GM19395 (cell line): Measurements from ENCODE around the gene FRMPD1.

ENCODE experiments used
- ATAC-seq: cut with Tn5 transposase; IDR thresholded peaks from one replicate; pipeline ENCODE4 v1.9.1; 2021; ENCODE audit warnings: mild to moderate bottlenecking, moderate library complexity; ENCODE audit not compliant: unreplicated experiment

FRMPD1 gene

DNA sequence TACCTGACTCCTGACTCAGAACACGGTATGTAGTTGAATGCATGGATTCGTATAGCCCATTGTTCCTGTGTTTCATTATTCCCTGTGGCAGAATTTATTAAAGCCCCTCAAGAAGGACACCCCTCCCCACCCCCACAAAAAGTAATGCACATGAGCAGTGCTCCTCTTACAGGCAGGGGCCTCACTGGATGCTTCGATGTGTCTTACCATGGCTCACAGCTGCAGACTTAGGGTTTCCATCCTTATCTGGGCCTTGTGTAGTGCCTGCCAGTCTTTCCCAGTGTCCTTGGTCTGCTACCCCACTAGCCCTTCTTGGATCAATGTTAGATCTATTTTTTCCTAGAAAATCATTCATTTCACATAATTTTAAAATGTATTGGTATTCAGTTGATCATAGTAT, 119.2 kb downstream of the FRMPD1 start:
- ATAC-seq = no peak

DNA sequence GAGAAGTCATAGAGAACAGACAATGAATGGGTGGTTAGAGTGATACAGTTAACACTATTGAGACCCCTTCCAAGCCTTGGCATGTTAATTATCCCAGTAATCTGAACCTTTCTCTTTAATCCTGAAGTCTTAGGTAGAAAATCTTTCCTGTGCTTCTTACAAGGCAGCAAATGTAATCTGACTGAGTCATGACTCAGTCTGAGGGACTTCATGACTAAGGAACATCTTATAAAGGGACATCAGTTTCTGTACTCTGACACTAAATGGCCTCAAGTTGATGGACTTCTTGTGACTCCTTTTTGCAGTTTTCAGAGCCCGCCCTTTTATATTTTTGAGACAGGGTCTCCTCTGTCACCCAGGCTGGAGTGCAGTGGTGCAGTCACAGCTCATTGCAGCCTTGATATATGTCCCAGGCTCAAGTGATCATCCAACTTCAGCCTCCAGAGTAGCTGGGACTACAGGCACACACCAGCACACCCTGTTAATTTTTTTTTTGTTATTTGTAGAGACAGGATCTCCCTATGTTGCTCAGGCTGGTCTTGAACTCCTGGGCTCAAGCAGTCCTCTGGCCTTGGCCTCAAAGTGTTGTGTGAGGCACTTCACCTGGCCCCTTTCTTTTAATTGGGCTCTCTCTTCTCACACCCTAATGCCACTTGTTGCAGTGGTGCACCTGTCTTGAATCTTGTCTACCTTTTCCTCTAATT, 124.6 kb downstream of the FRMPD1 start:
- ATAC-seq = no peak

DNA sequence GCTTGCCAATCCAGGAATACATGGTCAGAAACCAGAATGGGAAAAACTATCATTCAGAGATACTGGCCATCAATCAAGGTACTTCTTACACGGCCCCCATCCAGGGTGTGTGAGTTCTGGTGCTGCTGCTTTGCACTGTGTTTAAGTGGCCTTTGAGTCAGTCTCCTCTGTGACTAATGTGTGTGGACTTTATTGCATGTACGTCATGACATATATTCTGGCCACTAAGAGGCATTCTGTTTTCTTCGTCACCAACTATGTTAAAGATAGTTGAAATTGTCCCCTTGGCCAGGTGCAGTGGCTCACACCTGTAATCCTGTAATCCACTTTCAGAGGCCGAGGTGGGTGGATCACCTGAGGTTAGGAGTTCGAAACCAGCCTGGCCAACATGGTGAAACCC, 125.6 kb downstream of the FRMPD1 start:
- no peak for ATAC-seq

DNA sequence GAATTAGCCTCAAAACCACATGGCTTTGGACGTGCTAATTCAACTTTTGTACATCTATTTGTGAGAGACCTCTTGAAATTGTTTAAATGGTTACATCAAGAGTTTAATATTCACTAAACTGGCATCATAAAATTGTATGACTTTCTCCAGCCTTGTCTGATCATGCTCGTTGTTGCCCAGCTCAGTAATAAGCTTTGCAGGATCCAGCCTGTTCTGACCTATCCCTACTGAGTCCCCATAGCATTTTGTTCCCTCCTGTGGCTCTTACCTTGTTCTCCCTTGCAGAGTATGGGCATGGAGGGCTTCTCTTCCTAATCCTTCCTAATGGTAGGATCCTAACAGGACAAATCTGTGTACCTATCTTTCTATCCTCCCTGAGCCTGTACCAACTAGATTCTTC, 127.8 kb downstream of the FRMPD1 start:
- no peak for ATAC-seq

DNA sequence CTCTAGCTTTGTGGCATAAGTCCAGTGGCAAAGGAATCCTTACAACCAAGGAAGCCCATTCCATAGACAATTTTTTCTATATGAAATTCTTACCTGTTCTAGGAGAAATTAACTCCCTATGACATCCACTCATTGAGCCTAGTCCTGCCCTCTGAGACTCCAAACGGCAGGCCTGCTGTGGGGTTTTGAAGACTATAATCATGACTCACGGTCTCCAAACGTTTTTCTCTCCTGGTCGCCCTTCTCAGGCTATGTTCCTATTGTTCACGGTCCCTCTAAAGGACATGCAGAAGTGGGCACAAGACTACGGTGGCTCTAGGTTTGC, 133.5 kb downstream of the FRMPD1 start:
- no peak for ATAC-seq

DNA sequence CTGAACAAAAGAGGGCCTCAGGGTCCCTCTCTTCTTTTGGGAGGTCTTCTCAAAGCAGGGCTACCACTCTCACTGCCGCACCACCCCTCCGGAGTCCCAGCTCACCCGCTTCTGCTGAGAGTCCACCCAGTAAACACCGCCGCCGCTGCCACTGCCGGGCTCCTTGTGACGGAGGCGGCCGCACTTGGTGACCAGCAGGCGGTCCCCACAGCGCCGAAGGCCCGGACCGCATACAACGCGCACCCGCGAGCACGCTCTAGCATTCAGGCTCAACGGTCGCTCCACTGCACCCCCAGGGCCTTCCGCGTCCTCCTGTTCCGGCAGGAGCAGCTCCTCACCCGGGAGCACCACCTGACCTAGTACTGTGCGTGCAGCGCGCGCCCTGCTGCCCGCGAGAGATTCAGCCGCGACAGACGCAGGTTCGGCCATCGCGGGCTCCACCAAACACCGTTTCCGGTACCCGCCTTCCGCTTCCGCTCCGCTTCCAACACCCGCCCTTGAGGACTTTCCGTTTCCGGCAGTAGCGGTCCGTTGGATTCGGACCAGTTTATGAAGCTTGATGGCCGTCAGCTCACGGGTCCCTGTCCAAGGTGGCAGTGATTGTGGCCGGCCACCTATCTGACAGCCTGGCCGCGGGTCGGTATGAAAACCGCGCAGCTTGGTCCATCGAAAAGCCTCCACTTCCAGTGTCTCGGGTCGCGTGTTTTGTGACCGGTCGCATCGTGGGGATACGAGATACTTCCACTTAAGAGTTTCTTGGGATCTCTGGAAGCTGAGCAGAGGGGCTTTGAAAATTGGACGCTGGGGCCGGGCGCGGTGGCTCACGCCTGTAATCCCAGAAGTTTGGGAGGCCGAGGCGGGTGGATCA, 134.1 kb downstream of the FRMPD1 start, which contains the start of gene EXOSC3:
Gene EXOSC3, minus strand, starts transcription at position 449 of the 868 bp plus-strand sequence. Its CDS starts 20 bp downstream, at position 429.
- peak; percentile 93 for ATAC-seq

DNA sequence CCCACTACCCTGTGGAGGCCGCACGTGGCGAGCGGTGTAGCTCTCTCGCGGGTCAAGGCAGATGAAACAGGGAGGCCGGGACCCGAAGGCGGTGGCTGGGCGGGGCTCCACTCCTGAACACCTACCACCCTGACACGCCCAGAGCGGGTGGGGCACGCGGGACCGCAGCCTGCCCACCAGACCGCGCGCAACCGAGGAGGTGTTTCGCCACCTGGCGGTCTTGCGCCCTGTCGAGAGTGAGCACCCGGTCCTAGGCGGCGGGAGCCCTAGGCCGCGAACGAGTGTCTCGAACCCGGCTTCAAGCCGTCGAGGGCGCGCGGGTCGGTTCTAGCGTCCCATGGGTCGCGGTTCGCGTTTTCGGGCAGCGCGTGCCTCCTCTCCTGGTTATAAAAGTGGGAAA, 136.3 kb downstream of the FRMPD1 start:
- ATAC-seq = no peak

DNA sequence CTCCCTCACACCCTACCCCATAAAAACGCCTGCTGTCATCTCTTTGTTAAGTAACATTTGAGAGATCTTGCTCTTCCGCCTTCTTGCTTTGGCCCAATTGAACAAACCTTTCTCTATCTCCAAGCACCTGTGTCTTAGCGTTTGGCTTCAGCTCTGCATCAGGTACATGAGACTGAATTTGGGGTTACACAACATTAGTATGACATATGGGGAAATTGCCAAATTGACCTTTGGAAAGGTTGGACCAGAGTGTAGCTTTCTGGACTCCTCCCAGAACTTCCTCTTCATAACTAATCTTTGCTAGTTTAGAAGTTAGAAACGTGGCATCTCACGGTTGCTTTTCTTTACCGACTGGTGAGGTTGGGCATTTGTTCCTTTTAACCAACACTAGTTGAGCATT, 137.6 kb downstream of the FRMPD1 start:
- no peak for ATAC-seq

DNA sequence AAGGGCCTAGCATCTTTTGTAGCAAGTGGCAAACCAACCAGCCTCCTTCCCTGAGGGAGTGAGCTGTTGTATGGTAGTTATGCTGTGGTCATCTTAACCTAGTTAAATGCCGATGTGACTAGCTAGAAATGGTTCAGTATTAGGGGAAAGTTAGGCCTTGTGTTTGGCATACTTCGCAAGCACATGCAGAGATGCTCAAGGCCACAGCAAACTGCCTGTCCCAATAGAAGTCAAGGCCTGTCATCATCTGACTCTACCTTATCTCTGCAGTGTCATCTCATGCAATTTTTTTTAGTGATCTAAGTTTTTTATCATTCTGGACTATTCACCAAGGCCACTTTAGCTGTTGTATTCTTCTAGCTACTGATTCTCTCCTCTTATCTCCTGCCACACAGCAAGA, 139.3 kb downstream of the FRMPD1 start:
- ATAC-seq = no peak

DNA sequence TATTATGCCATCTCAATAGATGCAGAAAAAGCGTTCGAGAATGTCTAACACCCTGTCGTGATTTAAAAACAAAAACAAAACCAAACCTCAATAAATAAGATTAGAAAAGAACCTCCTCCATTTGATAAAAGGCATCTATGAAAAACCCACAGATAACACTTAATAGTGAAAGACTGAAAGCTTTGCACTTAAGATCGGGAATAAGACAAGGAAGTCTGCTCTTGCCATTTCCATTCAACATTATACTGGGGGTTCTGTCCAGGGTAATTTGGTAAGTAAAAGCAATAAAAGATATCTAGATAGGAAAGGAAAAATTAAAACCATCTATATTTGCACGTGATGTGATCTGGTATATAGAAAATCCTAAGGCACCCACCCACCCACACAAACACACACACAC, 141.4 kb downstream of the FRMPD1 start:
- no peak for ATAC-seq

DNA sequence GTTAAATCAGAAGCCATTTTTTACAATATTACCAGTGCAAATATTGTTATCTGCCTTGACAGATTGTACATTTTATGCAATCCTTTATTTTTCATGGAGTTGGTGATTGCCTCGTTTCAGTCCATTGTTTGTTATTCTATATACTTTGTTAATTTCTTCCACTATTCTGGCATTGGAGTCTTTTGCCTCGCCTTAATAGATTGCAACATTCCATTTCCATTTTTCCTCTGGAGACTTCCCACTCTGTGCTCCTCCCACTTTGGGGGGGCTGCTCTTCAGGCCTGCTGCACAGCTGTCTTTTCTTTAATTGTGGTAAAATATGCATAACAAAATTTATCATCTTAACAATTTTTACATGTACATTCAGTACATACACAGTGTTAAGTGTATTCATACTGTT, 145.5 kb downstream of the FRMPD1 start:
- no peak for ATAC-seq
